WTC11 (cell line): ENCODE data around the gene STPG3. TPM values are rescaled to one million over a fixed set of nuclear protein-coding genes. Genes with fewer than 3 reads are reported as not detected.

Experiments
- ATAC-seq: fragments of 200-7000 bp; cut with Tn5 transposase; 2 replicates; pipeline ENCODE4 v1.10.0; 2021; ENCODE audit warnings: mild to moderate bottlenecking, moderate library complexity
- CTCF ChIA-PET: fragments of 300-600 bp; sonication (Branson Sonifier 250); formaldehyde crosslinking; loops from one replicate; lab custom pipeline; 2021; ENCODE audit warnings: antibody characterized with exemption; lab: Charles Lee
- POLR2A ChIA-PET: fragments of 350-600 bp; sonication (Branson Sonifier 250); formaldehyde crosslinking; loops from one replicate; lab custom pipeline; 2021; ENCODE audit warnings: antibody characterized with exemption; lab: Charles Lee
- DNase-seq: peaks from one replicate; pipeline ENCODE4 v3.0.0; 2021; ENCODE audit warnings: low spot score
- H3K27ac Mint-ChIP-seq: 2 replicates; pipeline ENCODE4 v1.8.0; 2021; ENCODE audit warnings: mixed read lengths
- H3K27me3 Mint-ChIP-seq: 2 replicates; pipeline ENCODE4 v1.8.0; 2021; ENCODE audit warnings: low read depth, mild to moderate bottlenecking, moderate library complexity, mixed read lengths
- H3K36me3 Mint-ChIP-seq: 2 replicates; pipeline ENCODE4 v1.8.0; 2021; ENCODE audit warnings: mixed read lengths
- H3K4me1 Mint-ChIP-seq: 2 replicates; pipeline ENCODE4 v1.8.0; 2022; ENCODE audit warnings: mixed read lengths
- H3K4me3 Mint-ChIP-seq: 2 replicates; pipeline ENCODE4 v1.8.0; 2021; ENCODE audit warnings: mild to moderate bottlenecking, moderate library complexity, mixed read lengths
- H3K9me3 Mint-ChIP-seq: 2 replicates; pipeline ENCODE4 v1.8.0; 2021; ENCODE audit warnings: mixed read lengths
- ATF3 ChIP-seq: sonication (generic); formaldehyde crosslinking; conservative IDR thresholded peaks from 2 replicates; pipeline ENCODE4 v1.8.1; 2022; ENCODE audit warnings: mild to moderate bottlenecking, missing genetic modification reagents
- CREM ChIP-seq: sonication (generic); formaldehyde crosslinking; IDR thresholded peaks from 2 replicates; pipeline ENCODE4 v1.8.1; 2022; ENCODE audit warnings: mild to moderate bottlenecking, missing genetic modification reagents, moderate library complexity
- E2F4 ChIP-seq: sonication (generic); formaldehyde crosslinking; IDR thresholded peaks from 2 replicates; pipeline ENCODE4 v1.8.1; 2022; ENCODE audit warnings: low read depth, mild to moderate bottlenecking, moderate library complexity, missing genetic modification reagents, borderline replicate concordance
- ERG ChIP-seq: fragments of 250-450 bp; sonication (Bioruptor Pico); IDR thresholded peaks from 2 replicates; pipeline ENCODE4 v1.8.0; 2021; ENCODE audit warnings: mild to moderate bottlenecking
- FOXP1 ChIP-seq: sonication (generic); formaldehyde crosslinking; IDR thresholded peaks from 2 replicates; pipeline ENCODE4 v1.8.0; 2022; ENCODE audit warnings: missing genetic modification reagents, mild to moderate bottlenecking, moderate library complexity, borderline replicate concordance
- GRHL2 ChIP-seq: fragments of 250-450 bp; sonication (Bioruptor Pico); IDR thresholded peaks from 2 replicates; pipeline ENCODE4 v1.8.0; 2022; ENCODE audit warnings: mild to moderate bottlenecking, moderate library complexity; ENCODE audit not compliant: insufficient replicate concordance, severe bottlenecking
- IRF1 ChIP-seq: sonication (generic); formaldehyde crosslinking; IDR thresholded peaks from 2 replicates; pipeline ENCODE4 v1.8.0; 2023; ENCODE audit warnings: missing genetic modification reagents
- IRF2 ChIP-seq: sonication (generic); formaldehyde crosslinking; IDR thresholded peaks from 2 replicates; pipeline ENCODE4 v1.8.0; 2022; ENCODE audit warnings: low read depth, missing genetic modification reagents, borderline replicate concordance
- MXD4 ChIP-seq: fragments of 250-450 bp; sonication (Bioruptor Pico); IDR thresholded peaks from 2 replicates; pipeline ENCODE4 v1.8.0; 2021; ENCODE audit warnings: mild to moderate bottlenecking, moderate library complexity, borderline replicate concordance
- MYBL2 ChIP-seq: sonication (generic); formaldehyde crosslinking; IDR thresholded peaks from 2 replicates; pipeline ENCODE4 v1.8.1; 2023; ENCODE audit warnings: mild to moderate bottlenecking, moderate library complexity, missing genetic modification reagents
- NFYB ChIP-seq: sonication (generic); formaldehyde crosslinking; conservative IDR thresholded peaks from 2 replicates; pipeline ENCODE4 v1.8.0; 2022; ENCODE audit warnings: low read depth, missing genetic modification reagents
- NR1H2 ChIP-seq: sonication (generic); formaldehyde crosslinking; IDR thresholded peaks from 2 replicates; pipeline ENCODE4 v1.9.0; 2021; ENCODE audit warnings: mild to moderate bottlenecking, moderate library complexity, missing genetic modification reagents
- NR2C2 ChIP-seq: sonication (generic); formaldehyde crosslinking; IDR thresholded peaks from 2 replicates; pipeline ENCODE4 v1.8.0; 2022; ENCODE audit warnings: mild to moderate bottlenecking, missing genetic modification reagents
- RELA ChIP-seq: sonication (generic); formaldehyde crosslinking; IDR thresholded peaks from 2 replicates; pipeline ENCODE4 v1.8.1; 2022; ENCODE audit warnings: missing genetic modification reagents, mild to moderate bottlenecking, borderline replicate concordance
- ZBTB21 ChIP-seq: sonication (generic); formaldehyde crosslinking; IDR thresholded peaks from 2 replicates; pipeline ENCODE4 v1.8.1; 2023; ENCODE audit warnings: mild to moderate bottlenecking, missing genetic modification reagents, borderline replicate concordance
- ZNF263 ChIP-seq: sonication (generic); formaldehyde crosslinking; IDR thresholded peaks from 2 replicates; pipeline ENCODE4 v1.8.1; 2022; ENCODE audit warnings: low read depth, mild to moderate bottlenecking, moderate library complexity, missing genetic modification reagents
- total RNA-seq: library from RNA; stranded (reverse); gene quantifications from 3 replicates; pipeline ENCODE4 v1.2.3, GENCODE V29; 2021
- TF ChIP-seq, protein P1 (sequence below): sonication (generic); formaldehyde crosslinking; IDR thresholded peaks from 2 replicates; pipeline ENCODE4 v1.8.0; 2022; ENCODE audit warnings: mild to moderate bottlenecking, missing genetic modification reagents
- TF ChIP-seq, protein P2 (sequence below): sonication (generic); formaldehyde crosslinking; IDR thresholded peaks from 2 replicates; pipeline ENCODE4 v1.8.1; 2023; ENCODE audit warnings: mild to moderate bottlenecking, missing genetic modification reagents, moderate library complexity
- TF ChIP-seq, protein P3 (sequence below): sonication (generic); formaldehyde crosslinking; IDR thresholded peaks from 2 replicates; pipeline ENCODE4 v1.8.0; 2022; ENCODE audit warnings: missing genetic modification reagents
- TF ChIP-seq, protein P4 (sequence below): sonication (generic); formaldehyde crosslinking; IDR thresholded peaks from 2 replicates; pipeline ENCODE4 v1.8.1; 2023; ENCODE audit warnings: mild to moderate bottlenecking, missing genetic modification reagents
- TF ChIP-seq, protein P5 (sequence below): fragments of 200-600 bp; IDR thresholded peaks from 2 replicates; pipeline ENCODE4 v1.8.0; 2022; ENCODE audit warnings: antibody characterized with exemption

The STPG3 gene
- total RNA-seq, 1 experiment from 2014 or later = 0.26 TPM

- H3K27me3 Mint-ChIP-seq = no peaks in the 10 kb centered on the region
- no peak for ATAC-seq
- H3K36me3 Mint-ChIP-seq = peaks cover 20% of the 10 kb centered on the region
- ChIA-PET POLR2A (interaction anchor here (0.8 kb wide), 1 partner anchor 29 kb away, joined by 3 read pairs; no protein-coding TSS in a partner anchor), CTCF (no interaction called here)
- H3K27ac Mint-ChIP-seq = no peak overlapping the region
- H3K4me3 Mint-ChIP-seq = no peak overlapping the region
- no peaks in the 10 kb centered on the region for H3K9me3 Mint-ChIP-seq
- no peak for TF ChIP-seq NR1H2 (CRISPR knock-in tag)
- TF ChIP-seq NFYB (CRISPR knock-in tag) = no peak
- no peak for TF ChIP-seq ATF3
- TF ChIP-seq IRF1 (CRISPR knock-in tag) = no peak
- no peak for TF ChIP-seq CREM (CRISPR knock-in tag)
- TF ChIP-seq, protein P1, sequence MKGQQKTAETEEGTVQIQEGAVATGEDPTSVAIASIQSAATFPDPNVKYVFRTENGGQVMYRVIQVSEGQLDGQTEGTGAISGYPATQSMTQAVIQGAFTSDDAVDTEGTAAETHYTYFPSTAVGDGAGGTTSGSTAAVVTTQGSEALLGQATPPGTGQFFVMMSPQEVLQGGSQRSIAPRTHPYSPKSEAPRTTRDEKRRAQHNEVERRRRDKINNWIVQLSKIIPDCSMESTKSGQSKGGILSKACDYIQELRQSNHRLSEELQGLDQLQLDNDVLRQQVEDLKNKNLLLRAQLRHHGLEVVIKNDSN (CRISPR knock-in tag) = no peak
- no peak for TF ChIP-seq ZBTB21 (CRISPR knock-in tag)
- TF ChIP-seq NR2C2 (CRISPR knock-in tag) = no peak
- DNase-seq = no peak
- peaks cover under 1% of the 10 kb centered on the region; the same call in 1 of the 2 replicates for H3K4me1 Mint-ChIP-seq
Observed at GRCh38 chr9:137266585-137267453, 15.7 kb downstream of the STPG3 start.

- Mint-ChIP-seq H3K9me3 (no peaks in the 10 kb centered on the region), H3K4me1 (no peaks in the 10 kb centered on the region), H3K27ac (no peak overlapping the region), H3K27me3 (no peaks in the 10 kb centered on the region), H3K36me3 (peaks cover 20% of the 10 kb centered on the region), H3K4me3 (no peak overlapping the region)
- POLR2A ChIA-PET = no interaction called here
- CTCF ChIA-PET = no interaction called here
- no peak for ATAC-seq
- DNase-seq = no peak
- TF ChIP-seq, protein P2, sequence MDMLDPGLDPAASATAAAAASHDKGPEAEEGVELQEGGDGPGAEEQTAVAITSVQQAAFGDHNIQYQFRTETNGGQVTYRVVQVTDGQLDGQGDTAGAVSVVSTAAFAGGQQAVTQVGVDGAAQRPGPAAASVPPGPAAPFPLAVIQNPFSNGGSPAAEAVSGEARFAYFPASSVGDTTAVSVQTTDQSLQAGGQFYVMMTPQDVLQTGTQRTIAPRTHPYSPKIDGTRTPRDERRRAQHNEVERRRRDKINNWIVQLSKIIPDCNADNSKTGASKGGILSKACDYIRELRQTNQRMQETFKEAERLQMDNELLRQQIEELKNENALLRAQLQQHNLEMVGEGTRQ (CRISPR knock-in tag) = no peak
- TF ChIP-seq, protein P3, sequence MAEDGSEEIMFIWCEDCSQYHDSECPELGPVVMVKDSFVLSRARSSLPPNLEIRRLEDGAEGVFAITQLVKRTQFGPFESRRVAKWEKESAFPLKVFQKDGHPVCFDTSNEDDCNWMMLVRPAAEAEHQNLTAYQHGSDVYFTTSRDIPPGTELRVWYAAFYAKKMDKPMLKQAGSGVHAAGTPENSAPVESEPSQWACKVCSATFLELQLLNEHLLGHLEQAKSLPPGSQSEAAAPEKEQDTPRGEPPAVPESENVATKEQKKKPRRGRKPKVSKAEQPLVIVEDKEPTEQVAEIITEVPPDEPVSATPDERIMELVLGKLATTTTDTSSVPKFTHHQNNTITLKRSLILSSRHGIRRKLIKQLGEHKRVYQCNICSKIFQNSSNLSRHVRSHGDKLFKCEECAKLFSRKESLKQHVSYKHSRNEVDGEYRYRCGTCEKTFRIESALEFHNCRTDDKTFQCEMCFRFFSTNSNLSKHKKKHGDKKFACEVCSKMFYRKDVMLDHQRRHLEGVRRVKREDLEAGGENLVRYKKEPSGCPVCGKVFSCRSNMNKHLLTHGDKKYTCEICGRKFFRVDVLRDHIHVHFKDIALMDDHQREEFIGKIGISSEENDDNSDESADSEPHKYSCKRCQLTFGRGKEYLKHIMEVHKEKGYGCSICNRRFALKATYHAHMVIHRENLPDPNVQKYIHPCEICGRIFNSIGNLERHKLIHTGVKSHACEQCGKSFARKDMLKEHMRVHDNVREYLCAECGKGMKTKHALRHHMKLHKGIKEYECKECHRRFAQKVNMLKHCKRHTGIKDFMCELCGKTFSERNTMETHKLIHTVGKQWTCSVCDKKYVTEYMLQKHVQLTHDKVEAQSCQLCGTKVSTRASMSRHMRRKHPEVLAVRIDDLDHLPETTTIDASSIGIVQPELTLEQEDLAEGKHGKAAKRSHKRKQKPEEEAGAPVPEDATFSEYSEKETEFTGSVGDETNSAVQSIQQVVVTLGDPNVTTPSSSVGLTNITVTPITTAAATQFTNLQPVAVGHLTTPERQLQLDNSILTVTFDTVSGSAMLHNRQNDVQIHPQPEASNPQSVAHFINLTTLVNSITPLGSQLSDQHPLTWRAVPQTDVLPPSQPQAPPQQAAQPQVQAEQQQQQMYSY (CRISPR knock-in tag) = no peak
- TF ChIP-seq MXD4 = no peak
- TF ChIP-seq, protein P4, sequence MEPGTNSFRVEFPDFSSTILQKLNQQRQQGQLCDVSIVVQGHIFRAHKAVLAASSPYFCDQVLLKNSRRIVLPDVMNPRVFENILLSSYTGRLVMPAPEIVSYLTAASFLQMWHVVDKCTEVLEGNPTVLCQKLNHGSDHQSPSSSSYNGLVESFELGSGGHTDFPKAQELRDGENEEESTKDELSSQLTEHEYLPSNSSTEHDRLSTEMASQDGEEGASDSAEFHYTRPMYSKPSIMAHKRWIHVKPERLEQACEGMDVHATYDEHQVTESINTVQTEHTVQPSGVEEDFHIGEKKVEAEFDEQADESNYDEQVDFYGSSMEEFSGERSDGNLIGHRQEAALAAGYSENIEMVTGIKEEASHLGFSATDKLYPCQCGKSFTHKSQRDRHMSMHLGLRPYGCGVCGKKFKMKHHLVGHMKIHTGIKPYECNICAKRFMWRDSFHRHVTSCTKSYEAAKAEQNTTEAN (CRISPR knock-in tag) = no peak
- no peak for TF ChIP-seq ZNF263
- no peak for TF ChIP-seq IRF2
- TF ChIP-seq FOXP1 (CRISPR knock-in tag) = no peak
- no peak for TF ChIP-seq NR1H2 (CRISPR knock-in tag)
- TF ChIP-seq RELA (CRISPR knock-in tag) = no peak
- TF ChIP-seq E2F4 (CRISPR knock-in tag) = no peak
- no peak for TF ChIP-seq GRHL2 (CRISPR knock-in tag)
- no peak for TF ChIP-seq ERG (CRISPR knock-in tag)
- TF ChIP-seq, protein P5, sequence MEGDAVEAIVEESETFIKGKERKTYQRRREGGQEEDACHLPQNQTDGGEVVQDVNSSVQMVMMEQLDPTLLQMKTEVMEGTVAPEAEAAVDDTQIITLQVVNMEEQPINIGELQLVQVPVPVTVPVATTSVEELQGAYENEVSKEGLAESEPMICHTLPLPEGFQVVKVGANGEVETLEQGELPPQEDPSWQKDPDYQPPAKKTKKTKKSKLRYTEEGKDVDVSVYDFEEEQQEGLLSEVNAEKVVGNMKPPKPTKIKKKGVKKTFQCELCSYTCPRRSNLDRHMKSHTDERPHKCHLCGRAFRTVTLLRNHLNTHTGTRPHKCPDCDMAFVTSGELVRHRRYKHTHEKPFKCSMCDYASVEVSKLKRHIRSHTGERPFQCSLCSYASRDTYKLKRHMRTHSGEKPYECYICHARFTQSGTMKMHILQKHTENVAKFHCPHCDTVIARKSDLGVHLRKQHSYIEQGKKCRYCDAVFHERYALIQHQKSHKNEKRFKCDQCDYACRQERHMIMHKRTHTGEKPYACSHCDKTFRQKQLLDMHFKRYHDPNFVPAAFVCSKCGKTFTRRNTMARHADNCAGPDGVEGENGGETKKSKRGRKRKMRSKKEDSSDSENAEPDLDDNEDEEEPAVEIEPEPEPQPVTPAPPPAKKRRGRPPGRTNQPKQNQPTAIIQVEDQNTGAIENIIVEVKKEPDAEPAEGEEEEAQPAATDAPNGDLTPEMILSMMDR = no peak
- TF ChIP-seq MYBL2 = no peak
Observed at GRCh38 chr9:137267933-137268355, 16.9 kb downstream of the STPG3 start.
